ENCODE measurements around the gene NPHS1. TPM values are rescaled to one million over a fixed set of nuclear protein-coding genes. Genes with fewer than 3 reads are reported as not detected.

The NPHS1 gene
- polyA plus RNA-seq, 3 donors: not detected

GRCh38 chr19:35868172-35868822 is 16.0 kb upstream of the NPHS1 start, which contains the start of gene APLP1:
Gene APLP1, plus strand, starts transcription at chr19:35868574. Its CDS starts 63 bp downstream, at chr19:35868637.
- Mint-ChIP-seq H3K4me3 (peak within 1 kb of the TSS; percentile 31 to 80), H3K27ac (no peak within 1 kb of the TSS), H3K9me3 (peaks cover 8 to 22% (median 10%) of the 10 kb centered on the region in 7 donors), H3K4me1 (peaks cover 15% of the 10 kb centered on the region), H3K36me3 (peaks cover 0 to 6% of the 10 kb centered on the region in 2 donors), H3K27me3 (ENCODE audit: low read depth in 3 of 3) (peaks cover 47 to 82% (median 59%) of the 10 kb centered on the region in 3 donors)
- Histone ChIP-seq H4K20me1 (ENCODE audit: insufficient read depth, low read length) (no peaks in the 10 kb centered on the region), H3K36me3 (replicated peaks in 1 of 2; ENCODE audit: control insufficient read depth in 1 of 2, insufficient read depth in 2 of 2, low read length in 2 of 2) (no peaks in the 10 kb centered on the region), H3K4me3 (replicated peaks in 1 of 3; ENCODE audit: low read depth in 2 of 3, low read length in 3 of 3) (peak within 1 kb of the TSS in 1 of 3 experiments; percentile 42), H3K9me3 (replicated peaks in 1 of 2; ENCODE audit: control insufficient read depth in 1 of 2, insufficient read depth in 1 of 2, low read length in 2 of 2) (peaks cover 0 to 9% of the 10 kb centered on the region in 2 donors), H3K27me3 (ENCODE audit: control insufficient read depth in 2 of 2, insufficient read depth in 2 of 2, low read length in 2 of 2) (peaks cover 27 to 55% of the 10 kb centered on the region in 2 donors), H3K79me2 (ENCODE audit: insufficient read depth, low read length) (no peaks in the 10 kb centered on the region), H2AFZ (ENCODE audit: insufficient read depth, low read depth, low read length, poor library complexity, severe bottlenecking) (no peak within 1 kb of the TSS), H3K4me2 (replicated peaks; ENCODE audit: extremely low read depth, low read length, poor library complexity, severe bottlenecking) (peak within 1 kb of the TSS; percentile 61), H3K27ac (ENCODE audit: low read depth in 1 of 2, low read length in 2 of 2) (no peak within 1 kb of the TSS), H3K4me1 (ENCODE audit: control insufficient read depth in 1 of 2, insufficient read depth in 2 of 2, low read length in 2 of 2) (peaks cover 16 to 23% of the 10 kb centered on the region in 2 donors), H3K9ac (ENCODE audit: insufficient read depth, low read length, poor library complexity, severe bottlenecking) (no peak within 1 kb of the TSS)
- DNase-seq: no peak
- TF ChIP-seq CTCF (IDR thresholded peaks at IDR 0.05): no peak
- intact Hi-C loops (cut with micrococcal nuclease): no loop called here
- WGBS (ENCODE audit: insufficient coverage): 3% methylated on average over 58 of the region's 60 CpGs

- H2AFZ ChIP-seq (ENCODE audit: insufficient read depth, low read depth, low read length, poor library complexity, severe bottlenecking): no peak overlapping the region
- intact Hi-C loops (cut with micrococcal nuclease): no loop called here
- no peak overlapping the region for H3K4me3 ChIP-seq (replicated peaks in 1 of 3; ENCODE audit: low read depth in 2 of 3, low read length in 3 of 3)
- H3K9ac ChIP-seq (ENCODE audit: insufficient read depth, low read length, poor library complexity, severe bottlenecking): no peak overlapping the region
- H3K4me3 Mint-ChIP-seq: peak overlapping the region in 1 of 2 donors; percentile 78
- H3K4me1 ChIP-seq (ENCODE audit: control insufficient read depth in 1 of 2, insufficient read depth in 2 of 2, low read length in 2 of 2): no peaks in the 10 kb centered on the region
- no peak for DNase-seq
- peaks cover under 1% of the 10 kb centered on the region for H3K4me1 Mint-ChIP-seq
- H3K9me3 ChIP-seq (replicated peaks in 1 of 2; ENCODE audit: control insufficient read depth in 1 of 2, insufficient read depth in 1 of 2, low read length in 2 of 2): peaks cover 0 to 8% of the 10 kb centered on the region in 2 donors
- no peaks in the 10 kb centered on the region for H4K20me1 ChIP-seq (ENCODE audit: insufficient read depth, low read length)
- TF ChIP-seq CTCF (IDR thresholded peaks at IDR 0.05): no peak
- H3K79me2 ChIP-seq (ENCODE audit: insufficient read depth, low read length): no peaks in the 10 kb centered on the region
- no peak overlapping the region for H3K4me2 ChIP-seq (replicated peaks; ENCODE audit: extremely low read depth, low read length, poor library complexity, severe bottlenecking)
- peaks cover 25 to 71% of the 10 kb centered on the region in 2 donors for H3K27me3 ChIP-seq (ENCODE audit: control insufficient read depth in 2 of 2, insufficient read depth in 2 of 2, low read length in 2 of 2)
- 93% methylated on average over 3 of the region's 5 CpGs for WGBS (ENCODE audit: insufficient coverage)
- H3K27ac Mint-ChIP-seq: no peak overlapping the region
- H3K27me3 Mint-ChIP-seq (ENCODE audit: low read depth in 3 of 3): peaks cover 72 to 96% (median 79%) of the 10 kb centered on the region in 3 donors
- no peaks in the 10 kb centered on the region for H3K36me3 ChIP-seq (replicated peaks in 1 of 2; ENCODE audit: control insufficient read depth in 1 of 2, insufficient read depth in 2 of 2, low read length in 2 of 2)
- H3K27ac ChIP-seq (ENCODE audit: low read depth in 1 of 2, low read length in 2 of 2): no peak overlapping the region
- H3K36me3 Mint-ChIP-seq: no peaks in the 10 kb centered on the region
- H3K9me3 Mint-ChIP-seq: peaks cover 2 to 15% (median 8%) of the 10 kb centered on the region in 7 donors
These were observed 10.7 kb upstream of the NPHS1 start for GRCh38 chr19:35863018-35863417.
